ENCODE measurements around the gene CHRM5. TPM values are rescaled to one million over a fixed set of nuclear protein-coding genes. Genes with fewer than 3 reads are reported as not detected.

The CHRM5 gene
- total RNA-seq, 1 experiment from 2014 or later = 0.06 TPM

DNA sequence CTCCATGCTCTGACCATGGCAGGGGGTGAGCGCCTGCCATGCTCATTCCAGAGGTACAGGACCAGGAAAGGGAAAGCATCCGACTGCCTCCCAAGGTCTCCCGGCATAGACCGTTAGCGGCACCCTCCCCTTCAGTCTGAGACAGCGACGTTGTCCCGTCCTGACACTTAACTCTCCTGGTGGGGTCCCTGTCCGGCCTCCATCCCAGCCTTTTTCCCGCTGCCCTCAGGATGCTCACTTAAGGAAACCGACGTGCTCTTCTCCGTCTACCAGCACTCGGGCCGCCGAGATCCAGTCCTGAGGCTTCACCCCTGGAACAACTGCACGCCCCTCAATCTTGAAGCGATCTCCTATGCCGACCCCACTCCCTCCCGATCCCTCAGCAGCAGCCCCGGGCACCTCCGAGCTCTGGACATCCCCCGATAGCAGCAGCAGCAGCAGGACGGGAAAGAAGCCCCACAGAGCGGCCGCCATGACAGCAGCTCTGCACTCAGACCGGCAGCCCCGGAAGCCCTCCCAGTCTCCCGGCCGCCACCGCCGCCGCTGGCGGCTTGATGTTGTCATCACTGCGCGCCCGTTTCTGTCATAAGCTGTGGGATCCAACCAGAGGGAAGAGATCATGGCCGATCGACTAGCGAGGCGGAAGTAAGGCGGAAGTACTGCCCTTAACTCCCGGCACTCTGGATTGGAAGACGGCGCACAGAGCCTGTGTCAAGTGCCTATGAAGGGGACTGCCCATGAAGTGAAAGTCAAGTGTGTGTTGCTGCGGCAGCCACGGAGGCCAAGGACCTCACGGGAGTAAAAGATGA lies 133.3 kb downstream of the CHRM5 start, which contains the start of the genes EMC7 and PGBD4:
Gene EMC7, minus strand, starts transcription at position 497 of the 809 bp plus-strand sequence. Its CDS starts 23 bp downstream, at position 474.
Gene PGBD4, plus strand, starts transcription at position 718 of the 809 bp plus-strand sequence. CDS start 449 bp downstream, outside the sequence.
- DNase-seq (ENCODE audit: low read depth) = peak; percentile 99

DNA sequence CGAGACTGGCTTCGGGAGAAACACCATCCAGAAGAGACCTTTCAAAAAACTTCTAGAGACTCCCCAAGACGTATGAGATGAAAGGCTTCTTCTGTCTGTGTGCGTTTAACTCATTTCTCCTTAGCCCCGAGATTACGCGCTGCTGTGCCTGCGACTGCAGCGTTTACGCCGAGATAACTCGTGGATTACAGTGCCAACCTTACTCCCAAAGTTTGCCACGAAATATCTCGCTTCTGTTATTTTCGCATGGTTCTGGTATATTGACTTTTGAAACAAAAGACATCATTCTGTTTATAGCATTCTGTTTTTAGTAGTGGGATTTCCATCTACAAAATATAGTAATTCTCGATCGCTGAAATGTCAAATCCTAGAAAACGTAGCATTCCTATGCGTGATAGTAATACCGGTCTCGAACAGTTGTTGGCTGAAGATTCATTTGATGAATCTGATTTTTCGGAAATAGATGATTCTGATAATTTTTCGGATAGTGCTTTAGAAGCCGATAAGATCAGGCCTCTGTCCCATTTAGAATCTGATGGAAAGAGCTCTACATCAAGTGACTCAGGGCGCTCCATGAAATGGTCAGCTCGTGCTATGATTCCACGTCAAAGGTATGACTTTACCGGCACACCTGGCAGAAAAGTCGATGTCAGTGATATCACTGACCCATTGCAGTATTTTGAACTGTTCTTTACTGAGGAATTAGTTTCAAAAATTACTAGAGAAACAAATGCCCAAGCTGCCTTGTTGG lies 134.1 kb downstream of the CHRM5 start:
- DNase-seq (ENCODE audit: low read depth) = no peak

DNA sequence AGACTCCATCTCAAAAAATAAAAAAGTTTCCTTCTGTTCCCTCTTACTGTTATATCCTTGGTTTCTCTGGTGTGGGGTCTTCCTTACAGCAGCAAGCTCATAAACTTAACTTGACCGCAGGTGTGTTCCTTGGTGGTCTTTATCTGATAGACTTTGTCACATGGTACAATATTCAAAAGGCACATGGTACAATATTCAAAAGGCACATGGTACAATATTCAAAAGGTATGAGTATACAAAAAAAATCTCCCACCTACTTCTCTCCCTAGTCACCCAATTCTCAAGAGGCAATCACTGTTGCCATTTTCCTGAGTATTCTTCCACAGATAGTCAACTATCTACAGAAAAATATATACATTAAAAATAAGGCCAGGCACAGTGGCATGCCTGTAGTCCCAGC lies 138.1 kb downstream of the CHRM5 start:
- no peak for DNase-seq (ENCODE audit: low read depth)

DNA sequence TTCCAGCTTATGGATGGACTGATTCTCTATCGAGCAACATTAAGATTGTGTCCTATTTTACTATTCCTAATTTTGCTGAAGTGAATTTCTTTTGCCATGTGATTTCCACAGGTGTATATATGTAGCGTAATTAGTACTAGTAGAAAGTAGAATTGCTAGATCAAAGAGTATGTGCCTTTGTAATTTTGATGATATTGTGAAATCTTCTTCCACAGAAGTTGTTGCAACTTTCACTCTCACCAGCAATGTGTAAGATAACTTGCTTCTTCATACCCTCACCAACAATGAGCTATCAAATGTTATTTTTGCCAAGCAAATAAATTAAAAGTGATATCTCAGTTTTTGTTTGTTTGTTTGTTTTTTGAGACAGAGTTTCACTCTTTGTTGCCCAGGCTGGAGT lies 139.0 kb downstream of the CHRM5 start:
- DNase-seq (ENCODE audit: low read depth) = no peak

DNA sequence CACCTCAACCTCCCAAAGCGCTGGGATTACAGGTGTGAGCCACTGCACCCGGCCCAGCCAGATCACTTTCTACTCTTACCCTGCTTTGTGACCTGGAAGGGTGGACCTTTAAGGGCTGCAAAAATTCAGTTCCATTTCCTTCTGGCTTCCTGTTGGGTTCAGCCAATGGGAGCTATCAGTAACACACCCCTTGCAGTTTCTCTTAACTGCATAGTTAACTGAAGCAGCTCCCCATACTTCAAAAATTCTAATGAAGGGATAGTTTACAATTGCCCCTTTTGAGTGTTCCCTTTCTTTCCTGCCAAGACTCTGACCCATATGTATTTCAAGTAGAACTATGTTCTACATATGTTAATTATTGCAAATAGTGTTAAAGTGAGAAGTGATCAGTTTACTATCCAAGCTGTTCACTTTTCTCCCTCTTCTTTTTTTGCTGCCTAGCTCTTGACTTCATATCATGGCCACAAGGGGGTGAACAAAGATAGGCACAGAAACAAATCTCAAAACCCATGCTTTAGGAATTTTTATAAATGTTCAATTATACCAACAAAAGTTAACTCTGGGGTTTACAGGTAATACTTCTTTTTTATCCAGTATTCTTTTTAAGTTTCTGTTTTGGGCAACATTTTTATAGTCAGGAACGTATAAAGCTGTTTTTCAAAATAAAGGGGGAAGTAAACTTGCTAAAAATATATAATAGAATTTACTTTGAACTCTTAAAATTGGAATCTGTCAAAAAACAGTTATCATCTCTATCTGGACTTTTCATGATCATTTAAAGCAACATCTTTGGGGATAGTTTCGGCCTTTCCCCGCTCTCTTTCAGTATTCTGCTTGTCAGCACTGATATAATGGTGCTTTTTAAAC lies 141.7 kb downstream of the CHRM5 start:
- peak; percentile 35 for DNase-seq (ENCODE audit: low read depth)

DNA sequence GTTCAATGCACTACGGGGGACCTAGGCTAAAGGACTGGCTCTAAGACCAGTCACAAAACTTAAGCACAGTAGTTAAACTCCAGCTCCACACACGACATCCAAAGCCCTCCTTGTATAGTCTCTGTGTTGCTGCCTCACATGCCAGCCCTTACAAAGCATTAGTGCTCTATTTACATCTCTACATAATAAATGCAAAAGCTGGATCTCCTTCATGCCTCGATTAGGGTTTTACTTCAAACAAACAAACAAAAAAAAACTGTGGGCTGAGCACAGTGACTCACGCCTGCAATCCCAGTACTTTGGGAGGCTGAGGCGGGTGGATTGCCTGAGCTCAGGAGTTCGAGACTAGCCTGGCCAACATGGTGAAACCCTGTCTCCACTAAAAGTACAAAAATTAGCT lies 143.2 kb downstream of the CHRM5 start:
- no peak for DNase-seq (ENCODE audit: low read depth)

DNA sequence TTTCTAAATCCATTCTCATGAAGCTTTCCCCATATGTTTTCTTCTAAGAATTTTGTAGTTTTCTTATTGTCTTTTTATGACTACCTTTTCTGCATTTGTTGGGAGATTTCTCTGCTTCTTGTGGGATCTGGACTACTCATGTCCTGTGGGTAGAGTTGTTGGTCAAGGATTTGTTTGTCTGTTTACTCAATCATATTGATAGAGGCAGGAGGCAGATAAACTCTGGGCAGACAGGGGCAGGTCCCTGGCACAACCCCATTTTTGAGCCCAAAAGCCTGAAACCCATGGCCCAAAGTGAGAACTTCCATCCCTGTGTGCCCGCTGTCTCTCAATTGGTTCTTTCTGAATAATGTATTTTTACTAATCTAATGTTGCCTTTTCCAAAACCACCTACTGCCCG lies 145.9 kb downstream of the CHRM5 start:
- DNase-seq (ENCODE audit: low read depth) = no peak

DNA sequence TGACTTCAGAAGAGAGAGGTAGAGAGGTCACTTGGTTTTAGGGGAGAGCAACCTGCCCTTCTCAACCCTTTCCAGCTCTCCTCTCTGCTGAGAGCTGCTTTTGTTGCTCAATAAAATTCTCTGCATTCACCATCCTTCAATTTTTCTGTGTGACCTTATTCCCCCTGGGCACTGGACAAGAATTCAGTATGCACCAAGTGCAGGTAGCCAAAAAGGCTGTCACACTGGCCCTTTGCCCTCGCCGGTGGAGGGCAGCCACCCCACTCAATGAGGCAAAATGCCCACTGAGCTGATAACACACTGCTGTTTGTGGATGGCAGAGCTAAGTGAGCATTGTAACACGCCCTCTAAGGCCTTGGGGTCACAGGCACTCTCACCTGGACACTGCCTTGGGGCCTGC lies 146.4 kb downstream of the CHRM5 start:
- no peak for DNase-seq (ENCODE audit: low read depth)

DNA sequence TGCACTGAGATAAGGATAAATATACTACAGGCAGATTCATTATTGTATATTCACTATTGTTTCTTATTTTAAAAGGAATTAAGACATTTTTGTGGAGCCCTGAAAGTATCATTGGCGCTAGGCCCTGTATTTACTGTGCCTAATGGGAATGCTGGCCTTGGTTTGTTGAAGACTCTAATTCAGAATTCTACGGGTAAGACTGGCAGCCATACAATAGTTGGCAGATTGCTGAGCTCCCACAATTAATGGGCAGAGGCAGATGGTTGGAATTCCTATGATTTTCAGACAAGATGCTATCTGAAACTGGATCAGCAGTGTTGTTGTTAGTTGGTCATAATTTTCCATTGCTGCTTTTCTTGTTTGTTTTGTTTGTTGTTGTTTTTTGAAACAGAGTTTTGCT lies 148.3 kb downstream of the CHRM5 start:
- DNase-seq (ENCODE audit: low read depth) = peak; percentile 21

Other genes with a start within 250 kb of the CHRM5 start
- 37.8 TPM in 2 replicates for gene AVEN, start 70.7 kb downstream of the CHRM5 start, total RNA-seq (2014; rRNA removed)
- 29.2 and 39.3 TPM in 2 replicates for gene EMC7, start 133.4 kb downstream of the CHRM5 start, total RNA-seq (2014; rRNA removed)
- 1.7 and 1.9 TPM in 2 replicates for gene PGBD4, start 133.6 kb downstream of the CHRM5 start, total RNA-seq (2014; rRNA removed)
- 44.1 and 45.4 TPM in 2 replicates for gene KATNBL1, start 241.6 kb downstream of the CHRM5 start, total RNA-seq (2014; rRNA removed)